Astrocyte (in vitro differentiated cells and primary cell): ENCODE measurements around the gene BCAS1. TPM values are rescaled to one million over a fixed set of nuclear protein-coding genes. Genes with fewer than 3 reads are reported as not detected.

Experiments used
- DNase-seq: peaks from one replicate; pipeline ENCODE4 v3.0.0-alpha.2; 2010; ENCODE audit warnings: low read depth
- FAIRE-seq: peaks from 2 replicates; lab custom pipeline; 2011; peaks lifted over from hg19 to GRCh38; lab: Jason Lieb, UNC
- H2AFZ ChIP-seq: 2 replicates; pipeline ENCODE4 v1.6.0; 2012; ENCODE audit warnings: low read depth, low read length, inconsistent platforms
- H3K27ac ChIP-seq: 2 replicates; pipeline ENCODE4 v1.5.1; 2011; ENCODE audit warnings: low read depth, low read length, inconsistent platforms
- H3K27me3 ChIP-seq: 2 replicates; pipeline ENCODE4 v1.6.0; 2011; ENCODE audit warnings: low read length, inconsistent platforms; ENCODE audit not compliant: insufficient read depth
- H3K36me3 ChIP-seq: 2 replicates; pipeline ENCODE4 v1.5.1; 2011; ENCODE audit warnings: low read length, inconsistent platforms; ENCODE audit not compliant: insufficient read depth
- H3K4me1 ChIP-seq: 2 replicates; pipeline ENCODE4 v1.5.1; 2011; ENCODE audit warnings: low read length, inconsistent platforms; ENCODE audit not compliant: insufficient read depth
- H3K4me2 ChIP-seq: 2 replicates; pipeline ENCODE4 v1.6.0; 2012; ENCODE audit warnings: low read length, inconsistent platforms
- H3K4me3 ChIP-seq: 2 replicates; pipeline ENCODE4 v1.5.1; 2011; ENCODE audit warnings: low read depth, mild to moderate bottlenecking, low read length, inconsistent platforms; ENCODE audit not compliant: insufficient read depth
- H3K79me2 ChIP-seq: 2 replicates; pipeline ENCODE4 v1.6.0; 2012; ENCODE audit warnings: mild to moderate bottlenecking, low read length, inconsistent platforms; ENCODE audit not compliant: insufficient read depth
- H3K9ac ChIP-seq: 2 replicates; pipeline ENCODE4 v1.6.0; 2012; ENCODE audit warnings: mild to moderate bottlenecking, low read length, inconsistent platforms
- H3K9me3 ChIP-seq: 2 replicates; pipeline ENCODE4 v1.5.1; 2012; ENCODE audit warnings: low read depth, mild to moderate bottlenecking, low read length, inconsistent platforms; ENCODE audit not compliant: insufficient read depth
- H4K20me1 ChIP-seq: 2 replicates; pipeline ENCODE4 v1.6.0; 2012; ENCODE audit warnings: low read length, inconsistent platforms; ENCODE audit not compliant: insufficient read depth
- H3K27ac Mint-ChIP-seq: one replicate; pipeline ENCODE4 v1.8.0; 2021; ENCODE audit warnings: mild to moderate bottlenecking, mixed read lengths; ENCODE audit not compliant: unreplicated experiment
- H3K27me3 Mint-ChIP-seq: one replicate; pipeline ENCODE4 v1.8.0; 2021; ENCODE audit warnings: low read depth, mixed read lengths; ENCODE audit not compliant: unreplicated experiment
- H3K36me3 Mint-ChIP-seq: one replicate; pipeline ENCODE4 v1.8.0; 2021; ENCODE audit warnings: low read depth, mixed read lengths; ENCODE audit not compliant: unreplicated experiment
- H3K4me1 Mint-ChIP-seq: one replicate; pipeline ENCODE4 v1.8.0; 2021; ENCODE audit warnings: low read depth, mixed read lengths; ENCODE audit not compliant: unreplicated experiment
- H3K4me3 Mint-ChIP-seq: one replicate; pipeline ENCODE4 v1.8.0; 2021; ENCODE audit warnings: mild to moderate bottlenecking, moderate library complexity, mixed read lengths; ENCODE audit not compliant: unreplicated experiment
- H3K9me3 Mint-ChIP-seq: one replicate; pipeline ENCODE4 v1.8.0; 2021; ENCODE audit warnings: mild to moderate bottlenecking, mixed read lengths; ENCODE audit not compliant: unreplicated experiment
- EZH2 ChIP-seq: IDR thresholded peaks from 2 replicates; pipeline ENCODE4 v1.6.1; 2012; ENCODE audit warnings: mild to moderate bottlenecking, low read length, inconsistent platforms; ENCODE audit not compliant: insufficient read depth
- total RNA-seq: library from RNA; stranded (reverse); gene quantifications from 2 replicates; pipeline ENCODE4 v1.2.1, GENCODE V29; 2021
- TF ChIP-seq, protein P1 (sequence below): IDR thresholded peaks from 2 replicates; pipeline ENCODE4 v1.5.1; 2011; ENCODE audit warnings: low read depth, mild to moderate bottlenecking, inconsistent platforms, low read length, moderate library complexity; ENCODE audit not compliant: insufficient read depth

Gene BCAS1
- total RNA-seq, 1 donor from 2014 or later, result not detected

DNA sequence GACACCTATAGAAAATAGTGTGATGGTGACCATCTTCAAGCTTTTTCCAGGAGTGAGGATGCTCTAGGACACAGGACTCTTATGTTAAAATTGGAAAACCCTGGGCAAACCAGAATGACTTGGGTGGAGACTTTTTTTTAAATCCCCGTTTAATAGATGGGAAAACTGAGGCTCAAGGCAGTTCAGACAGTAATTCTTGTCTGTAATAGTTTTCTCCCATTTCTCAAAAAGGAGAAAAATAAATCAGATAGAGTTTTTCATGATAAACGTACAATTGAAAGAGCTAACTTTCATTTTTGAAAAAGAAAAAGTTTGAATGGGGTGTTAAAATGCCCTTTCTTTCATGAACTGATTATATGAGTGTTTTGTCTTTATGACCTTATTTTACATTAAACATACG, 6.8 kb downstream of the BCAS1 start:
- Mint-ChIP-seq H3K27me3 (no peaks in the 10 kb centered on the region), H3K36me3 (no peaks in the 10 kb centered on the region), H3K4me3 (no peak overlapping the region), H3K9me3 (no peaks in the 10 kb centered on the region), H3K4me1 (peaks cover 27% of the 10 kb centered on the region), H3K27ac (no peak overlapping the region)
- Histone ChIP-seq H3K9me3 (no peaks in the 10 kb centered on the region), H3K4me1 (peaks cover 17% of the 10 kb centered on the region), H3K36me3 (no peaks in the 10 kb centered on the region), H4K20me1 (no peaks in the 10 kb centered on the region), H2AFZ (no peak overlapping the region), H3K79me2 (no peaks in the 10 kb centered on the region), H3K9ac (no peak overlapping the region), H3K4me2 (no peak overlapping the region), H3K27me3 (no peaks in the 10 kb centered on the region), H3K4me3 (no peak overlapping the region), H3K27ac (no peak overlapping the region)
- DNase-seq, result no peak
- TF ChIP-seq, protein P1, sequence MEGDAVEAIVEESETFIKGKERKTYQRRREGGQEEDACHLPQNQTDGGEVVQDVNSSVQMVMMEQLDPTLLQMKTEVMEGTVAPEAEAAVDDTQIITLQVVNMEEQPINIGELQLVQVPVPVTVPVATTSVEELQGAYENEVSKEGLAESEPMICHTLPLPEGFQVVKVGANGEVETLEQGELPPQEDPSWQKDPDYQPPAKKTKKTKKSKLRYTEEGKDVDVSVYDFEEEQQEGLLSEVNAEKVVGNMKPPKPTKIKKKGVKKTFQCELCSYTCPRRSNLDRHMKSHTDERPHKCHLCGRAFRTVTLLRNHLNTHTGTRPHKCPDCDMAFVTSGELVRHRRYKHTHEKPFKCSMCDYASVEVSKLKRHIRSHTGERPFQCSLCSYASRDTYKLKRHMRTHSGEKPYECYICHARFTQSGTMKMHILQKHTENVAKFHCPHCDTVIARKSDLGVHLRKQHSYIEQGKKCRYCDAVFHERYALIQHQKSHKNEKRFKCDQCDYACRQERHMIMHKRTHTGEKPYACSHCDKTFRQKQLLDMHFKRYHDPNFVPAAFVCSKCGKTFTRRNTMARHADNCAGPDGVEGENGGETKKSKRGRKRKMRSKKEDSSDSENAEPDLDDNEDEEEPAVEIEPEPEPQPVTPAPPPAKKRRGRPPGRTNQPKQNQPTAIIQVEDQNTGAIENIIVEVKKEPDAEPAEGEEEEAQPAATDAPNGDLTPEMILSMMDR, result no peak
- TF ChIP-seq EZH2, result no peak
- FAIRE-seq, result no peak

DNA sequence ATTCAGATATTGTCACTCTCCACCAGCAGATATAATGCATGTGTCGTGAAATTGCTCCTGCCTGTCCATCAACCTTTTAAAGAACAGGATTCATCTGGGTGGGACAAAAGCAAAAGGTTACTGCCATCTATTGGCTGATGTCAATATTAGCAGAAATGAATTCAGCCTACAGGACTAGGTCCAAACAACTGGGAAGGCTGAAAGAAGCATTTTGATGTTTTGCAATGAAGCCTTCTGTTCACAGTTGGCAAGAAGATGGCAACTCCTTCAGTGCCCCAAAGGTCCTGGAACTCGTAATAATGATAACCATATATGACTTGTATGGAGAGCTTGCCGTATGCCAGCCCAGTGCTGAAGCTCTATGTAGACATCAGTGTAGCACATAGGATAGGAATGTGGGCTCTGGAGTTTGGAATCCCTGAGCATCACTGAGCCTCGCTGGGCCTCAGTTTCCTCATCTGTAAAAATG, 7.5 kb downstream of the BCAS1 start:
- Mint-ChIP-seq H3K9me3 (no peaks in the 10 kb centered on the region), H3K36me3 (no peaks in the 10 kb centered on the region), H3K4me1 (peaks cover 27% of the 10 kb centered on the region), H3K4me3 (no peak overlapping the region), H3K27ac (no peak overlapping the region), H3K27me3 (no peaks in the 10 kb centered on the region)
- H3K4me2 ChIP-seq, result no peak overlapping the region
- H4K20me1 ChIP-seq, result no peaks in the 10 kb centered on the region
- no peak overlapping the region for H2AFZ ChIP-seq
- H3K36me3 ChIP-seq, result no peaks in the 10 kb centered on the region
- H3K27me3 ChIP-seq, result no peaks in the 10 kb centered on the region
- H3K4me3 ChIP-seq, result no peak overlapping the region
- no peak for DNase-seq
- no peaks in the 10 kb centered on the region for H3K79me2 ChIP-seq
- H3K27ac ChIP-seq, result no peak overlapping the region
- no peak overlapping the region for H3K9ac ChIP-seq
- TF ChIP-seq, protein P1, result peak; percentile 61
- TF ChIP-seq EZH2, result no peak
- FAIRE-seq, result peak; percentile 52
- H3K9me3 ChIP-seq, result no peaks in the 10 kb centered on the region
- H3K4me1 ChIP-seq, result peaks cover 17% of the 10 kb centered on the region

DNA sequence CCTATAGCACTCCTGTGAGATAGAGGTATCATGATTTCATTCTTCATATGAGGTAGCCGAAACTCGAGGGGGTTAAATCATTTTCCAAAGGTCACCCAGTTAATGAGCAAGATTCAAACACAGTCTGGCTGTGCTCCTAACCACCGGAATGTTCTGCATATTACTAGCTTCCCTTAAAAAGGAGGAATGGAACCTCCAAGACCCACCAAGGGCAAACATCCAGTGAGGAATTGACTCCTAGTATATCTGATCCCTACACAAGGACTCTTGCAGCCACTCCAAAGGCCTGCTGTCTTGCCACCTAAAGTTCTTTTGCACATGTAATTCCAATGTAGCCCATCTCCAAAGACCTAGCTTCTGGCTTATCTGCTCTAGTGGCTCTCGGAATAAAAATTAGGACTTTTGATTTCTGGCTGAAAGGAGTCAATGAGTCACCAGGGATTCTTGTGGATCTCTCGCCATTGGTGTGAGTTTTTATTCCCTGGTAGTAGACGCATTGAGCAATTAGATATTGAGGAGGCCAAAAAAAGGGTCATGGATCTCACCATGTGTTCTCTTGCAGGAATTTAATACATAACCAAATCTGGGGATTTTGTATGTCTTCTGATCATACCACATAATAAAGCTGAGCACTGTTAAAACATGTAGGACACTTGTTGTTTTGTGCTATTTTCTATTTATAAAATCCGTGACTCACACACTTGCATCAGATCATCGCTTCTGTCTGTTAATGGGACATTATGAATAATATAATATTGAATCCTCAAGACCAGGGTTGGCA, 9.1 kb downstream of the BCAS1 start:
- H3K27ac Mint-ChIP-seq, result peak overlapping the region; percentile 9
- no peak overlapping the region for H3K4me3 ChIP-seq
- H3K27me3 ChIP-seq, result no peaks in the 10 kb centered on the region
- no peaks in the 10 kb centered on the region for H4K20me1 ChIP-seq
- no peak for TF ChIP-seq EZH2
- TF ChIP-seq, protein P1, result no peak
- H3K79me2 ChIP-seq, result no peaks in the 10 kb centered on the region
- FAIRE-seq (no peak), DNase-seq (peak; percentile 70)
- H3K36me3 ChIP-seq, result no peaks in the 10 kb centered on the region
- H3K4me1 ChIP-seq, result peaks cover 11% of the 10 kb centered on the region
- H2AFZ ChIP-seq, result no peak overlapping the region
- no peak overlapping the region for H3K9ac ChIP-seq
- H3K4me3 Mint-ChIP-seq, result no peak overlapping the region
- no peaks in the 10 kb centered on the region for H3K9me3 Mint-ChIP-seq
- peak overlapping the region; percentile 32 for H3K4me2 ChIP-seq
- no peaks in the 10 kb centered on the region for H3K36me3 Mint-ChIP-seq
- no peaks in the 10 kb centered on the region for H3K27me3 Mint-ChIP-seq
- H3K9me3 ChIP-seq, result no peaks in the 10 kb centered on the region
- no peak overlapping the region for H3K27ac ChIP-seq
- peaks cover 15% of the 10 kb centered on the region for H3K4me1 Mint-ChIP-seq
